GM13977 (cell line): ENCODE data around the gene CD180.

Experiments
- DNase-seq: peaks from one replicate; pipeline ENCODE4 v3.0.0; 2012; ENCODE audit warnings: low spot score
- CTCF ChIP-seq: IDR thresholded peaks from 2 replicates; pipeline ENCODE4 v1.5.1; 2012; ENCODE audit warnings: mild to moderate bottlenecking, control low read depth; ENCODE audit not compliant: insufficient read depth; ENCODE audit errors: extremely low read depth, missing control alignments
- in situ Hi-C: fragments of 300-500 bp; cut with MboI; formaldehyde crosslinking; loops from one replicate; pipeline ENCODE4 v1.12.0; 2022; ENCODE audit warnings: low sequenced_read_pairs, low pct_unique_long_range_greater_than_20kb, mixed read lengths, inconsistent platforms; ENCODE audit not compliant: unreplicated experiment

CD180 gene

DNA sequence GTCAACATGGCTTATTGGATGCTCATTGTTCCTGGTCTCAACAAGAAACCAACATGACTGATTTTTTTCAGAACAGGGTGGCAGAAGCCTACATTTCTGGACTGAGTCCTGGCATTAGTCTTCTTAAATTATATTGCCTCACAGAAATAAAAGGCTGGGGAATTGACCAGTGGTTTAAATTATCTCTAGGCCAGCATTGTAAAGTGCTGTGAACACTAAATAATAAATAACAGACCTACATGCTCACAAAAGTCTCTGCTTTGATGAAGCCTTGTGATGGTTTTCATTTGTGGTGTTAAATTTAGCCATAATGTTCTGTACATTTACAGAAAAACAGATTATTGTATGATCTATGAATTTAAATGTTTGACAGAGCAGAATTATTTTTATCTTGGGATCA is 44.7 kb upstream of the CD180 start:
- DNase-seq = no peak
- in situ Hi-C loops = loop anchor here (10.0 kb wide), 1 partner anchor 1013 kb away; no protein-coding TSS in a partner anchor
- no peak for TF ChIP-seq CTCF

GRCh38 chr5:67240846-67241245 is 44.2 kb upstream of the CD180 start:
- DNase-seq = no peak
- in situ Hi-C loops = loop anchor here (10.0 kb wide), 1 partner anchor 1014 kb away; no protein-coding TSS in a partner anchor

DNA sequence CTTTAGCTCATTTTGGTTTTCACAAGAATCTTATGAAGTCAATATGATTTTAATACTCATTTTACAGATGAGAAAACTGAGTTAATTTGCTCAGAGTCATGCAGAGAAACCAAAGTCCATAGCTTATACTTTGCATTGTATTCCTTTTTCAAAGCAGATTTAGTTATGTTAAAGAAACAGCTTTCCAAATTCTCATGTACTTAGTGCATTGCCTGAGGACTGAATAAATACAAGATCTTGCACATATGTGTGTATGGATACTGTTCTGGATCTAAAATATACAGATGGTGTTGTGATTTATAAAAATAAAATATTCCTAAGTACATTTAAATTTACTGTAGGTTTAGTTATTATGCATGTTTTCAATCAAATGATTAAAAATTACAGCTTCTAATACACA is 43.5 kb upstream of the CD180 start:
- in situ Hi-C loops = loop anchor here (10.0 kb wide), 1 partner anchor 1015 kb away; no protein-coding TSS in a partner anchor
- no peak for DNase-seq
- no peak for TF ChIP-seq CTCF

More at GRCh38 chr5:67240846-67241245, 44.2 kb upstream of the CD180 start:
- no peak for TF ChIP-seq CTCF

DNA sequence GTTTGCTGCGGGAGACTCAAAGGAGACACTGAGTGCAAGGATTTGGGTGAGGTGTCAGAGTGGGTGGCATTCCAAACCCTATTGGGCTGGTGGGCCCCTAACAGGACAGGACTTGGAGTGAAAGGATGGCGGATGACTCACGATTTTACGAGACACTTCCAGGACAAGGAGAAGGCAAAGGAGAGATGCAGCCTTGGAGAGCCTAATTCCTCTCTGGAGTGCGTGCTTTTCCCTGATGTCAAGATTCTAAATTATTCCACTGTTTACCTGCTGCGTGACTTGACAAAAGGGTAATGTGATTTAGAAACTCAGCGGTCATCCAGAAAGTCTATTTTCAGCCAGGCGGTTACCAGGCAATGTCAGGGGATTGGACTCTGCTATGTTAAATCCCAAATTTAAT is 41.6 kb upstream of the CD180 start:
- in situ Hi-C loops = no loop called here
- DNase-seq = no peak
- TF ChIP-seq CTCF = no peak

GRCh38 chr5:67235399-67236110 is 39.0 kb upstream of the CD180 start:
- TF ChIP-seq CTCF = no peak
- in situ Hi-C loops = no loop called here

GRCh38 chr5:67234671-67235176 is 38.1 kb upstream of the CD180 start:
- DNase-seq = no peak
- no peak for TF ChIP-seq CTCF
- in situ Hi-C loops = no loop called here

More at GRCh38 chr5:67235399-67236110, 39.0 kb upstream of the CD180 start:
- no peak for DNase-seq
